IMR-90 (cell line): Measurements from ENCODE around the gene MAFG.

Experiments
- BHLHE40 ChIP-seq: fragments of 150-350 bp; IDR thresholded peaks from 2 replicates; pipeline ENCODE4 v1.6.1; 2016; ENCODE audit warnings: mild to moderate bottlenecking, low read depth, low read length
- ELK1 ChIP-seq: fragments of 150-350 bp; IDR thresholded peaks from 2 replicates; pipeline ENCODE4 v1.6.1; 2016; ENCODE audit warnings: low read depth, mild to moderate bottlenecking, low read length, moderate library complexity, borderline replicate concordance
- MAFK ChIP-seq: IDR thresholded peaks from 2 replicates; pipeline ENCODE4 v1.6.1; 2012; ENCODE audit warnings: low read depth, low read length, improper control_type of control experiment
- MAZ ChIP-seq: IDR thresholded peaks from 2 replicates; pipeline ENCODE4 v1.6.1; 2012; ENCODE audit warnings: low read depth, mild to moderate bottlenecking, low read length, improper control_type of control experiment, moderate library complexity, borderline replicate concordance
- MXI1 ChIP-seq: IDR thresholded peaks from 2 replicates; pipeline ENCODE4 v1.6.1; 2012; ENCODE audit warnings: low read depth, mild to moderate bottlenecking, low read length, moderate library complexity, borderline replicate concordance
- NFE2L2 ChIP-seq: fragments of 150-350 bp; IDR thresholded peaks from 2 replicates; pipeline ENCODE4 v1.6.1; 2016; ENCODE audit warnings: low read depth, mild to moderate bottlenecking, low read length
- POLR2A ChIP-seq: IDR thresholded peaks from 2 replicates; pipeline ENCODE4 v1.6.1; 2012; ENCODE audit warnings: mild to moderate bottlenecking, low read depth, low read length
- RFX5 ChIP-seq: IDR thresholded peaks from 2 replicates; pipeline ENCODE4 v1.8.0; 2012; ENCODE audit warnings: low read depth, mild to moderate bottlenecking, low read length, moderate library complexity
- TF ChIP-seq, protein P1 (sequence below): conservative IDR thresholded peaks from 2 replicates; pipeline ENCODE4 v1.5.1; 2012; ENCODE audit warnings: mild to moderate bottlenecking, low read depth, low read length, improper control_type of control experiment

DNA sequence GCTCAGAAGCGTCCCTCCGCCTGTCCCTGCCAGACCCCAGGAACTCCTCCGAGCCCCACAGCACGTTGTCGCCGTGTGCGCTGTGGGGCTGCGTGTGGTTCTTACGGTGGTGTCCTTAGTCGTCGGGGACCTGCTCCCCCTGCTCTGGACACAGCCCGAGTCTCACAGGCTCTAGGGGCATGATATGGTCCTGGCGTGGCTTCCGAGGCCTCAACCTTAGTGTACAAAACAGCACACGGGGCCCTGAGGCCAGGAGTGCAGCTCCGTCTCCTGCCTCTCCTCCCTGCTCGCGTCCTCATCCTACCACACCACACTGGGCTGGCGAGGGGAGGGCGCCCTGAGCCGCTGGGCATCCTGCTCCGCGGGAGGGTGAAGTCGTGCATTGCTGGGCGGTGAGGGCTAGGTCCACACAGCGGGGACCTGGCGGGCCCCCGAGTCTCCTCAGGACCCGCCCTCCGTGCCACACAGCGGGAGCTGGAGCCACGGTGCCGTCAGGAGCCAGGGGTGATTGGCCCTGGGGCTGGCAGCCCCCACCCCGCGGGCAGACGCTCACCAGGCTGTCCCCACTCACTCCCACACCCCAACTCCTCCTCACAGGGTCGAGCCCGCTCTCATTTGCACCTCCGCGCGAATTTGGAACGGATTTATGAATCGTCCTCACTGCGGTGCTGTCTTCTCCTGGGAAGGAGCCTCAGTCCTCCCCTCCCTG is 1.2 kb upstream of the MAFG start:
- TF ChIP-seq, protein P1, sequence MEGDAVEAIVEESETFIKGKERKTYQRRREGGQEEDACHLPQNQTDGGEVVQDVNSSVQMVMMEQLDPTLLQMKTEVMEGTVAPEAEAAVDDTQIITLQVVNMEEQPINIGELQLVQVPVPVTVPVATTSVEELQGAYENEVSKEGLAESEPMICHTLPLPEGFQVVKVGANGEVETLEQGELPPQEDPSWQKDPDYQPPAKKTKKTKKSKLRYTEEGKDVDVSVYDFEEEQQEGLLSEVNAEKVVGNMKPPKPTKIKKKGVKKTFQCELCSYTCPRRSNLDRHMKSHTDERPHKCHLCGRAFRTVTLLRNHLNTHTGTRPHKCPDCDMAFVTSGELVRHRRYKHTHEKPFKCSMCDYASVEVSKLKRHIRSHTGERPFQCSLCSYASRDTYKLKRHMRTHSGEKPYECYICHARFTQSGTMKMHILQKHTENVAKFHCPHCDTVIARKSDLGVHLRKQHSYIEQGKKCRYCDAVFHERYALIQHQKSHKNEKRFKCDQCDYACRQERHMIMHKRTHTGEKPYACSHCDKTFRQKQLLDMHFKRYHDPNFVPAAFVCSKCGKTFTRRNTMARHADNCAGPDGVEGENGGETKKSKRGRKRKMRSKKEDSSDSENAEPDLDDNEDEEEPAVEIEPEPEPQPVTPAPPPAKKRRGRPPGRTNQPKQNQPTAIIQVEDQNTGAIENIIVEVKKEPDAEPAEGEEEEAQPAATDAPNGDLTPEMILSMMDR, result no peak
- TF ChIP-seq NFE2L2 (no peak), ELK1 (no peak), POLR2A (no peak), RFX5 (no peak), MAZ (no peak), BHLHE40 (no peak), MXI1 (no peak), MAFK (no peak)
